Esophagus squamous epithelium (tissue), 5 donors: ENCODE results near the gene OR10X1. TPM values are rescaled to one million over a fixed set of nuclear protein-coding genes. Genes with fewer than 3 reads are reported as not detected.

ENCODE experiments used
- DNase-seq: peaks from one replicate; lab custom pipeline; 2025; lab: John Stamatoyannopoulos, UW
- H3K27ac ChIP-seq, 4 donors: fragments of 200-600 bp; sonication (generic); one replicate each; pipeline ENCODE4 v1.5.1; 2016 to 2019; ENCODE audit warnings: mild to moderate bottlenecking in 1 of 4
- H3K27me3 ChIP-seq, 4 donors: fragments of 200-600 bp; sonication (generic); 1 replicate in 3 of 4; 2 replicates in 1 of 4; pipeline versions ENCODE4 v1.5.1 to v1.6.0; 2017 to 2021; ENCODE audit warnings: antibody characterized with exemption in 1 of 4
- H3K36me3 ChIP-seq, 3 donors: fragments of 200-600 bp; sonication (generic); one replicate each; pipeline ENCODE4 v1.5.1; 2016 to 2019
- H3K4me1 ChIP-seq, 3 donors: fragments of 200-600 bp; sonication (generic); one replicate each; pipeline ENCODE4 v1.5.1; 2017 to 2019
- H3K4me3 ChIP-seq, 4 donors: fragments of 200-600 bp; sonication (generic); 1 replicate in 3 of 4; 2 replicates in 1 of 4; pipeline ENCODE4 v1.5.1; 2016 to 2019; ENCODE audit warnings: mild to moderate bottlenecking in 2 of 4, moderate library complexity in 1 of 4
- H3K9me3 ChIP-seq, 3 donors: fragments of 200-600 bp; sonication (generic); one replicate each; pipeline ENCODE4 v1.5.1; 2016 to 2019
- CTCF ChIP-seq, 6 experiments: fragments of 450-650 bp in 4 of 6; fragments of 200-600 bp in 2 of 6; sonication (generic) in 2 of 6; IDR thresholded peaks; one replicate each; pipeline ENCODE4 v1.5.1; 2016 to 2019; ENCODE audit warnings: antibody characterized with exemption in 6 of 6, mild to moderate bottlenecking in 4 of 6, moderate library complexity in 4 of 6
- POLR2A ChIP-seq, 4 donors: fragments of 450-650 bp; IDR thresholded peaks; one replicate each; pipeline ENCODE4 v1.6.1; 2017; ENCODE audit warnings: antibody characterized with exemption in 4 of 4, mild to moderate bottlenecking in 4 of 4, moderate library complexity in 3 of 4
- WGBS, 2 donors: methylation state at CpG; one replicate each; pipeline ENCODE4 v1.1.5; 2018; 5-methylcytosine and 5-hydroxymethylcytosine counted together
- intact Hi-C: fragments of 100-400 bp; cut with DNase I; formaldehyde crosslinking; loops from one replicate; pipeline ENCODE4 v1.15.0; 2022
- total RNA-seq, 4 donors: library from RNA; depleted of rRNA; stranded (reverse); fragments of >200 nt; gene quantifications; one replicate each; pipeline ENCODE4 v1.1.0, GENCODE V29; 2016
- donor health status: DM: yes; HTN: yes; CAD: no.

Gene OR10X1
- total RNA-seq, 4 donors from 2014 or later, result not detected

- intact Hi-C loops, result no loop called here
- H3K4me3 ChIP-seq, result no peak overlapping the region
- TF ChIP-seq POLR2A (IDR thresholded peaks at IDR 0.05), result no peak
- TF ChIP-seq CTCF (IDR thresholded peaks at IDR 0.05), result no peak
- H3K4me1 ChIP-seq, result no peaks in the 10 kb centered on the region
- no peaks in the 10 kb centered on the region for H3K27me3 ChIP-seq
- no peak overlapping the region for H3K27ac ChIP-seq
- H3K9me3 ChIP-seq, result peaks cover 0 to 23% (median 3%) of the 10 kb centered on the region in 3 donors
- H3K36me3 ChIP-seq, result no peaks in the 10 kb centered on the region
- DNase-seq, result no peak
- WGBS, 2 donors, result 90 to 91% methylated on average over 2 of the region's 2 CpGs
These were observed 21.0 kb upstream of the OR10X1 start for GRCh38 chr1:158600735-158601134.

- peaks cover 0 to 12% (median 6%) of the 10 kb centered on the region in 3 donors for H3K9me3 ChIP-seq
- TF ChIP-seq POLR2A (IDR thresholded peaks at IDR 0.05) (no peak), CTCF (IDR thresholded peaks at IDR 0.05) (no peak)
- no peak for DNase-seq
- H3K4me3 ChIP-seq, result no peak overlapping the region
- WGBS, 2 donors, result 60 to 91% methylated on average over 1 of the region's 1 CpG
- H3K36me3 ChIP-seq, result no peaks in the 10 kb centered on the region
- intact Hi-C loops, result no loop called here
- no peaks in the 10 kb centered on the region for H3K27me3 ChIP-seq
- no peak overlapping the region for H3K27ac ChIP-seq
- H3K4me1 ChIP-seq, result no peaks in the 10 kb centered on the region
These were observed 7.2 kb upstream of the OR10X1 start for GRCh38 chr1:158586942-158587341.

- H3K4me3 ChIP-seq, result no peak overlapping the region
- intact Hi-C loops, result no loop called here
- H3K4me1 ChIP-seq, result no peaks in the 10 kb centered on the region
- DNase-seq, result no peak
- WGBS, 2 donors, result 43 to 54% methylated on average over 4 of the region's 4 CpGs
- H3K9me3 ChIP-seq, result peaks cover 0 to 12% (median 6%) of the 10 kb centered on the region in 3 donors
- no peak overlapping the region for H3K27ac ChIP-seq
- no peaks in the 10 kb centered on the region for H3K27me3 ChIP-seq
- TF ChIP-seq POLR2A (IDR thresholded peaks at IDR 0.05), result no peak
- no peak for TF ChIP-seq CTCF (IDR thresholded peaks at IDR 0.05)
- no peaks in the 10 kb centered on the region for H3K36me3 ChIP-seq
These were observed 4.3 kb upstream of the OR10X1 start for GRCh38 chr1:158583962-158584361.

- Histone ChIP-seq H3K9me3 (no peaks in the 10 kb centered on the region), H3K36me3 (no peaks in the 10 kb centered on the region), H3K4me1 (no peaks in the 10 kb centered on the region), H3K4me3 (no peak overlapping the region), H3K27ac (no peak overlapping the region), H3K27me3 (no peaks in the 10 kb centered on the region)
- intact Hi-C loops, result no loop called here
- TF ChIP-seq CTCF (IDR thresholded peaks at IDR 0.05) (no peak), POLR2A (IDR thresholded peaks at IDR 0.05) (no peak)
- DNase-seq, result no peak
- 86 to 92% methylated on average over 3 of the region's 3 CpGs for WGBS, 2 donors
These were observed 2.1 kb downstream of the OR10X1 start for GRCh38 chr1:158577561-158577960.

GRCh38 chr1:158572226-158572625 is 7.5 kb downstream of the OR10X1 start:
- intact Hi-C loops, result no loop called here
- DNase-seq, result no peak
- WGBS, 2 donors, result 75% methylated on average over 1 of the region's 1 CpG
- Histone ChIP-seq H3K27ac (no peak overlapping the region), H3K4me3 (no peak overlapping the region), H3K27me3 (no peaks in the 10 kb centered on the region), H3K4me1 (no peaks in the 10 kb centered on the region), H3K36me3 (no peaks in the 10 kb centered on the region), H3K9me3 (no peaks in the 10 kb centered on the region)
- TF ChIP-seq CTCF (IDR thresholded peaks at IDR 0.05), result no peak
- TF ChIP-seq POLR2A (IDR thresholded peaks at IDR 0.05), result no peak
